HCT116 (cell line): ENCODE measurements around the gene CLEC20A. TPM values are rescaled to one million over a fixed set of nuclear protein-coding genes. Genes with fewer than 3 reads are reported as not detected.

Experiments used
- ATAC-seq: fragments of 200-7000 bp; cut with Tn5 transposase; 2 replicates; pipeline ENCODE4 v1.9.1; 2020; ENCODE audit warnings: mild to moderate bottlenecking, moderate library complexity
- BruUV-seq: library from RNA; stranded (reverse); fragments of 400-500 nt; replicated peaks from 2 replicates; lab custom pipeline; 2021; lab: Mats Ljungman, UMichigan
- CTCF ChIA-PET: fragments of 300-600 bp; sonication (Branson Sonifier 250); formaldehyde crosslinking; loops from one replicate; lab custom pipeline; 2021; ENCODE audit warnings: antibody characterized with exemption; lab: Charles Lee
- POLR2A ChIA-PET: fragments of 300-600, 350-600 bp; sonication (Branson Sonifier 250); formaldehyde crosslinking; loops from one replicate; lab custom pipeline; 2021; ENCODE audit warnings: antibody characterized with exemption; lab: Charles Lee
- RAD21 ChIA-PET, 2 experiments: fragments of 300-600 bp; sonication (Branson Sonifier 250); formaldehyde crosslinking; loops; one replicate each; lab custom pipeline; 2023; ENCODE audit warnings: low total read pairs in 2 of 2; ENCODE audit not compliant: uncharacterized antibody in 2 of 2, unreplicated experiment in 2 of 2, low non-redundant PET in 1 of 2; lab: Charles Lee
- DNase-seq: peaks from one replicate; pipeline ENCODE4 v3.0.0-alpha.2; 2010; ENCODE audit warnings: low read depth, low spot score
- H2AFZ ChIP-seq: fragments of 200-600 bp; shearing (Covaris generic), sonication (generic); 2 replicates; pipeline ENCODE4 v1.6.1; 2017; ENCODE audit warnings: low read depth, mixed run types, mixed read lengths, antibody characterized with exemption, low read length; ENCODE audit not compliant: poor library complexity, severe bottlenecking
- H3K27ac ChIP-seq: 2 replicates; pipeline ENCODE4 v1.5.1; 2012; ENCODE audit warnings: low read depth, low read length
- H3K27me3 ChIP-seq: fragments of 200-600 bp; sonication (generic); 2 replicates; pipeline ENCODE4 v1.6.1; 2016; ENCODE audit warnings: mixed run types, low read length, mixed read lengths; ENCODE audit not compliant: insufficient read depth
- H3K36me3 ChIP-seq, 2 experiments: fragments of 200-500 bp in 1 of 2; fragments of 200-600 bp in 1 of 2; sonication (Bioruptor generic) in 1 of 2; sonication (generic) in 1 of 2; 2 replicates each; pipeline versions ENCODE4 v1.5.1 to v1.6.1; 2014 to 2016; ENCODE audit warnings: low read length in 2 of 2, inconsistent platforms in 1 of 2, mixed read lengths in 1 of 2, mixed run types in 1 of 2; ENCODE audit not compliant: insufficient read depth in 2 of 2, control insufficient read depth in 1 of 2
- H3K4me1 ChIP-seq, 2 experiments: fragments of 200-600 bp in 1 of 2; sonication (generic) in 1 of 2; 2 replicates each; pipeline versions ENCODE4 v1.5.1 to v1.6.1; 2012 to 2017; ENCODE audit warnings: low read length in 2 of 2, inconsistent platforms in 1 of 2, mild to moderate bottlenecking in 1 of 2, mixed read lengths in 1 of 2, mixed run types in 1 of 2, moderate library complexity in 1 of 2; ENCODE audit not compliant: insufficient read depth in 2 of 2, control insufficient read depth in 1 of 2
- H3K4me2 ChIP-seq: fragments of 200-600 bp; sonication (generic); 2 replicates; pipeline ENCODE4 v1.6.1; 2017; ENCODE audit warnings: mixed run types, low read length, mixed read lengths
- H3K4me3 ChIP-seq, 2 experiments: fragments of 200-600 bp in 1 of 2; sonication (generic) in 1 of 2; replicated peaks in 1 of 2; 2 replicates each; pipeline ENCODE4 v1.5.1; 2011 to 2016; ENCODE audit warnings: low read length in 2 of 2, control low read depth in 1 of 2, low read depth in 1 of 2, mild to moderate bottlenecking in 1 of 2, mixed read lengths in 1 of 2, mixed run types in 1 of 2
- H3K79me2 ChIP-seq: fragments of 200-600 bp; sonication (generic); 2 replicates; pipeline ENCODE4 v1.6.1; 2017; ENCODE audit warnings: mild to moderate bottlenecking, mixed run types, low read length, moderate library complexity, mixed read lengths; ENCODE audit not compliant: insufficient read depth
- H3K9ac ChIP-seq: fragments of 200-600 bp; sonication (generic); 2 replicates; pipeline ENCODE4 v1.6.1; 2016; ENCODE audit warnings: low read length, mixed read lengths
- H3K9me2 ChIP-seq: fragments of 200-600 bp; sonication (generic), shearing (Covaris generic); 2 replicates; pipeline ENCODE4 v1.6.1; 2017; ENCODE audit warnings: mixed run types, mild to moderate bottlenecking, moderate library complexity; ENCODE audit not compliant: insufficient read depth
- H3K9me3 ChIP-seq, 2 experiments: fragments of 200-500 bp in 1 of 2; fragments of 200-600 bp in 1 of 2; sonication (Bioruptor generic) in 1 of 2; sonication (generic) in 1 of 2; 2 replicates each; pipeline ENCODE4 v1.6.1; 2014 to 2017; ENCODE audit warnings: low read length in 2 of 2, mixed read lengths in 2 of 2, inconsistent platforms in 1 of 2, low read depth in 1 of 2, mild to moderate bottlenecking in 1 of 2, mixed run types in 1 of 2, moderate library complexity in 1 of 2; ENCODE audit not compliant: control insufficient read depth in 1 of 2, insufficient read depth in 1 of 2
- H4K20me1 ChIP-seq: fragments of 200-600 bp; sonication (generic), shearing (Covaris generic); 2 replicates; pipeline ENCODE4 v1.6.1; 2017; ENCODE audit warnings: mixed run types, mild to moderate bottlenecking, moderate library complexity; ENCODE audit not compliant: insufficient read depth
- CBX3 ChIP-seq: IDR thresholded peaks from 2 replicates; pipeline ENCODE4 v1.6.1; 2012; ENCODE audit warnings: low read depth
- ELF1 ChIP-seq: IDR thresholded peaks from 2 replicates; pipeline ENCODE4 v1.6.1; 2012; ENCODE audit warnings: low read depth, borderline replicate concordance
- JUND ChIP-seq: IDR thresholded peaks from 2 replicates; pipeline ENCODE4 v1.6.1; 2012
- POLR2A ChIP-seq: IDR thresholded peaks from 2 replicates; pipeline ENCODE4 v1.7.0; 2011; ENCODE audit warnings: borderline replicate concordance; ENCODE audit not compliant: insufficient read depth, insufficient read length; ENCODE audit errors: extremely low read depth
- SRF ChIP-seq: IDR thresholded peaks from 2 replicates; pipeline ENCODE4 v1.6.1; 2012; ENCODE audit warnings: low read depth
- YY1 ChIP-seq: IDR thresholded peaks from 2 replicates; pipeline ENCODE4 v1.6.1; 2011; ENCODE audit warnings: low read length, low read depth, moderate library complexity, mild to moderate bottlenecking; ENCODE audit not compliant: insufficient replicate concordance; ENCODE audit errors: extremely low read depth
- ZBTB33 ChIP-seq: IDR thresholded peaks from 2 replicates; pipeline ENCODE4 v1.6.1; 2011; ENCODE audit warnings: mild to moderate bottlenecking, low read length, moderate library complexity; ENCODE audit not compliant: insufficient replicate concordance; ENCODE audit errors: extremely low read depth
- intact Hi-C: fragments of 100-400 bp; cut with micrococcal nuclease; formaldehyde crosslinking; loops from 2 replicates; pipeline ENCODE4 v1.10.0; 2022
- total RNA-seq: library from RNA; stranded (reverse); gene quantifications from one replicate; pipeline ENCODE4 v1.2.1, GENCODE V29; 2021; ENCODE audit not compliant: unreplicated experiment

CLEC20A gene
- total RNA-seq, 1 experiment from 2014 or later, result not detected

- POLR2A ChIA-PET, result no interaction called here
- no peaks in the 10 kb centered on the region for H3K27me3 ChIP-seq
- RAD21 ChIA-PET, result no interaction called here
- no peak overlapping the region for H3K27ac ChIP-seq
- H2AFZ ChIP-seq, result no peak overlapping the region
- intact Hi-C loops, result no loop called here
- no peaks in the 10 kb centered on the region for H3K9me3 ChIP-seq
- H3K36me3 ChIP-seq, result no peaks in the 10 kb centered on the region
- no peak overlapping the region for H3K9ac ChIP-seq
- no peak overlapping the region for H3K4me2 ChIP-seq
- no peaks in the 10 kb centered on the region for H4K20me1 ChIP-seq
- no peak for DNase-seq
- H3K9me2 ChIP-seq, result no peaks in the 10 kb centered on the region
- BruUV-seq, result no TSS peak
- no peak for TF ChIP-seq CBX3
- TF ChIP-seq ZBTB33, result no peak
- no peak for TF ChIP-seq ELF1
- no peak for TF ChIP-seq SRF
- no peak for TF ChIP-seq JUND
- no peak for TF ChIP-seq POLR2A
- TF ChIP-seq YY1, result no peak
- TF ChIP-seq, all 23 proteins: peak for 0
- Histone ChIP-seq H3K4me3 (no peak overlapping the region), H3K4me1 (no peaks in the 10 kb centered on the region), H3K79me2 (no peaks in the 10 kb centered on the region)
- CTCF ChIA-PET, result no interaction called here
- no peak for ATAC-seq
These were observed 12.0 kb downstream of the CLEC20A start for GRCh38 chr1:178484698-178485225.
